Dermis microvascular lymphatic vessel endothelial cell (primary cell): ENCODE results near the gene UCK2. TPM values are rescaled to one million over a fixed set of nuclear protein-coding genes. Genes with fewer than 3 reads are reported as not detected.
"Not testable (repeated sequence)": the region's sequence is repeated elsewhere in the genome, so short reads cannot be mapped to it uniquely, and the experiment has no call there.

Experiments
- DNase-seq, 2 donors: peaks; one replicate each; pipeline versions ENCODE4 v3.0.0 to v3.0.0-alpha.2; 2010; ENCODE audit warnings: low read depth in 2 of 2
- total RNA-seq: library from RNA; depleted of rRNA; stranded (reverse); fragments of >200 nt; gene quantifications from 2 replicates; pipeline ENCODE4 v1.2.1, GENCODE V29; 2014

UCK2 gene
- total RNA-seq: 67.4 and 72.1 TPM in 2 replicates

DNA sequence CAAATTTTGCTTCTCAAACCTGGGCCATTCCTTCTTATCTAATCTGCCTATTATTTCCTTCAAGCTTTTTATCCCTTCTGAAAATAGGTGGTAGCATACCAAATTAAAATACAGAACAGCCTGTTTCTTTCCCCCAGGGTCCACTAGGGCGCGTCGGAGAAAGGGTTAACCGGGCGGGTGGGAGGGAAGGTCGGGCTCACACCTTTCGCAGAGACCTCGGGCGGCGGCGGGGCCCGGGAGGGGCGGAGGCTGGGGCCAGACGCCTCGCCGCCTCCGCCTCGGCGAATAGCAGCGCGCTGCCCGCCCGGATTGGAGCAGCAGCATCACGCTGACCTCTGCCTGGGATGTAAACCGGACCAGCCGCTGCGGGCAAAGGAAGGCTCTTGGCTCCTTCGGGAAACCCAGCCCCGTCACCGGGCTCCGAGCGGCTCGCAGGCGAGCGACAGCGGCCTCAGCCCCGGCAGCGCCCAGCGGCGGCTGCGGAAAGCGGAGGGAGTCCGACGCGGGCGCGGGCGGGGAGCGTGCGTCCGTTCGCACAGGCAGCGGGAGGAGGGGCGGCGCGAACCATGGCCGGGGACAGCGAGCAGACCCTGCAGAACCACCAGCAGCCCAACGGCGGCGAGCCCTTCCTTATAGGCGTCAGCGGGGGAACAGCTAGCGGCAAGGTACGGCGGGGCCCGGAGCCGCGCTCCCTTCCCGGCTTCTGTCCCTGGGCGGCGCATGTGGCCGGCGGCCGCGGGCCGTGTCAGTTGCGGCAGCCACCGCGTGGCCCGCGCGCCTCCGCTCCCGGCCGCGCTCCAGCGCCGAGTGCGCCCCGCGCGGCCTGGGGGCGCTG is at the start of gene UCK2:
UCK2 (plus strand) TSS at position 347 of the 835 bp plus-strand sequence; CDS start at position 567, 220 bp downstream.
- peak in 1 of 2 donors; percentile 85 for DNase-seq

DNA sequence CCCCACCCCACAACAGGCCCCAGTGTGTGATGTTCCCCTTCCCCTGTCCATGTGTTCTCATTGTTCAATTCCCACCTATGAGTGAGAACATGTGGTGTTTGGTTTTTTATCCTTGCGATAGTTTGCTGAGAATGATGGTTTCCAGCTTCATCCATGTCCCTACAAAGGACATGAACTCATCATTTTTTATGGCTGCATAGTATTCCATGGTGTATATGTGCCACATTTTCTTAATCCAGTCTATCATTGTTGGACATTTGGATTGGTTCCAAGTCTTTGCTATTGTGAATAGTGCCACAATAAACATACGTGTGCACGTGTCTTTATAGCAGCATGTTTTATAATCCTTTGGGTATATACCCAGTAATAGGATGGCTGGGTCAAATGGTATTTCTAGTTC is 49.2 kb upstream of the UCK2 start:
- not testable (repeated sequence) for DNase-seq

DNA sequence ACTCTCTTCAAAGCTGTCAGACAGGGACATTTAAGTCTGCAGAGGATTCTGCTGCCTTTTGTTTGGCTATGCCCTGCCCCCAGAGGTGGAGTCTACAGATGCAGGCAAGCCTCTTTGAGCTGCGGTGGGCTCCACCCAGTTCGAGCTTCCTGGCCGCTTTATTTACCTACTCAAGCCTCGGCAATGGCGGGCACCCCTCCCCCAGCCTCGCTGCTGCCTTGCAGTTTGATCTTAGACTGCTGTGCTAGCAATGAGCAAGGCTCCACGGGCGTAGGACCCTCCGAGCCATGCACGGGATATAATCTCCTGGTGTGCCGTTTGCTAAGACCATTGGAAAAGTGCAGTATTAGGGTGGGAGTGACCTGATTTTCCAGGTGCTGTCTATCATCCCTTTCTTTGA is 43.9 kb upstream of the UCK2 start:
- DNase-seq: not testable (repeated sequence)

DNA sequence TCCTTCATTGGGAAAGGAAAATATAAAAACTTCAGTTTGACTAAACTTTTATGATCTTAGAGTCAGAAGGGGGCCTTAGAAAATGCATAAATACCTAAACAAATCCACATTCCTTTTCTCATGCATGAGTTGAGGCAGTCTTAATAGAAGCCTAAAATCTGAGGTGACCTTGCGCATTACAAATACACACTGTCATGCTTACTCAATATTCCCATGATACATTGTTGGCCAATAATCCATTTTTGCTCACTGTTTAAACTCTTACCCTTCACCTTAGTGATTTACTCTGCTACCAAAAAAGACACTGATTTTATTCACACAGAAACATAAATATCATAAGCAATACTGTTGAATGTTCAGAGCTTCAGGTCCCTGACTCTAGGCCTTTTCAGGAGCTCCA is 39.7 kb upstream of the UCK2 start:
- DNase-seq: no peak

DNA sequence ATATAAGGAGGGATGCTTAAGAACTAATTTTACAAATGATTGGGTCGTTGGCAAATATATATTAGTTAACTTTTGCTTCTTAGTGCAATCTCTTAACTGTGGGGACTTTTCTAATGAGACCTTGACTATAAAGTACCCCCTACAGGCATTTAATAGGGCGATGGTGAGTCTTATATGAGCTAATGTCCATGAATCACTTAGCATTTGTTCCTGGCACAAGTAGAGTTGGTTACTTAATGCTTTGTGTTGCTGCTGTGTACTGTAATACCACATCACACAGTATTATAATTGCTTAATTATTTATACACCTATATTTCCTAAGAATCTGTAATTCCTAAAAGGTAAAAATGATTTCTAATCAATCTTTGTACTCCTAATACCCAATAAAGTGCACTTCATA is 33.5 kb upstream of the UCK2 start:
- no peak for DNase-seq

DNA sequence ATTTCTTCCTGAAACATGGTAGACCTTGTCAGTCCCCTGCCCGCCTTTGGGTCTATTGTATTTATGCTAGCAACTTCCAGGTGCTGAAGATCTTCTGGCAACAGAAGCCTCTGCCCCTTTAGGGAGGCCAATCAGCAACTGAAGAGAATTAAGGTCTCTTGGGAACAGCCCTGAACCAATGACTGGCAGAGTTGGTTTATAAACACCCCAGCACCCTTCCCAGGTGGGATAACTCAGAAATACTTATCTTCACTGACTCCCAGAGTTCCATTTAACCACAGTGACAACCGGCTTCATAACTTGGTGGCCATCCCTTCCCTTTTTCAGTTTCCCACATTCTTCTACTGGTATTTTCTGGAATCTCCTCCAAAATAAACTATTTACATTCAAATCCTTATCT is 31.5 kb upstream of the UCK2 start:
- no peak for DNase-seq

DNA sequence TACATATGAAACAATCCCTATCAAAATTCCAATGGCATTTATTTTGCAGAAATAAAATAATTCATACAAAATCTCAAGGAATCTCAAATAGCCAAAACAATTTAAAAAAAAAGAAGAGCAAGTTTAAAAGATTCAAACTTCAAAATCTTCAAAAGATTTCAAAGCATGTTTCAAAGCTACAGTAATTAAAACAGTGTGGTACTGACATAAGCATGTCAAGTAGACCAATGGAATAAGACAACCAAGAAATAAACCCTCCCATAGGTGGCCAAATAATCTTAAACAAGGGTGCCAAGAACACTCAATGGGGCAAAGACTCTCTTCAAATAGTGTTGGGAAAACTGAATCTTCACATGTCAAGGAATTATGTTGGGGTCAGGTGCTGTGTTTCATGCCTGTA is 28.0 kb upstream of the UCK2 start:
- DNase-seq: no peak

DNA sequence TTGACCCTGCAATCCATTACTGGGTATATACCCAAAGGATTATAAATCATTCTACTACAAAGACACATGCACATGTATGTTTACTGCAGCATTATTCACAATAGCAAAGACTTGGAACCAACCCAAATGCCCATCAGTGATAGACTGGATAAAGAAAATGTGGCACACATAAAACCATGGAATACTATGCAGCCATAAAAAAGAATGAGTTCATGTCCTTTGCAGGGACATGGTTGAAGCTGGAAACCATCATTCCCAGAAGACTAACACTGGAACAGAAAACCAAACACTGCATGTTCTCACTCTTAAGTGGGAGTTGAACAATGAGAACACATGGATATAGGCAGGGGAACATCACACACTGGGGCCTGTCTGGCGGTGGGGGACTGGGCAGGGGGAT is 22.9 kb upstream of the UCK2 start:
- not testable (repeated sequence) for DNase-seq

DNA sequence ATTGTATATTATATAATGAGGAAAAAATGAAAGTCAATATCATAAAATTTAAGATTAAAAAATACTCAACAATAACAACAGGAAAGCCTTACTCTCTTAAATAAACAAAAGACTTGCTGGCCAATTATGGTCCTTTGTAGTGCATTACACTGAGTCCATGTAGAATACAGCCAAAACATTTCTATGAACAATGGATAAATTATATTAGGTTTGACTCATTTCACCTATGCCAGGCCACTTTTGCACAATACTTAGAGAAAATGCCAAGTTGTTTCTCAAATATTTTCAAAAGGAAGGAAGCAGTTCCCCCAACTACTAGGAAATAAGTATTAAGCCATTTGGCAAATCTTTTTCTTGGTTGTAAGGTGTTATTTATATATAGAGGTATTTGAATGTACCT is 19.8 kb upstream of the UCK2 start:
- peak in 1 of 2 donors; percentile 56 for DNase-seq

DNA sequence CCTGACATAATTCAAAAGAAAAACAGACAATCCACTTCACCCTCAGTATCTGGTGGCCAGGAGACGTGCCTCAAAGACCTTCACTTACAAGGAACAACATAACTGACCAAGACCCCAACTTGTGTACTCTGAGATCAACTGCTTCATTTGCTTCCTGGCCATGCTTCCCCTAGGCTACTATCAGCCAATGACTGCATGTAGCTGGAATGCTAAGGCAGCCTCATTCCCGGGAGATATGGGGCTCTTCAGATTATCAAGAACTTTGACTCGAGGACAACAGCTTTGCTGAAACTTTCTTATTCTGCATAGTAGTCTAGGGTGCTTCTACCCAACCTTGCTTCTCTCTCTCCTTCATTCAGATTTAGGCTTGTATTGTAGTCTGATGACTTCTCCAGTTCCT is 11.7 kb upstream of the UCK2 start:
- no peak for DNase-seq

DNA sequence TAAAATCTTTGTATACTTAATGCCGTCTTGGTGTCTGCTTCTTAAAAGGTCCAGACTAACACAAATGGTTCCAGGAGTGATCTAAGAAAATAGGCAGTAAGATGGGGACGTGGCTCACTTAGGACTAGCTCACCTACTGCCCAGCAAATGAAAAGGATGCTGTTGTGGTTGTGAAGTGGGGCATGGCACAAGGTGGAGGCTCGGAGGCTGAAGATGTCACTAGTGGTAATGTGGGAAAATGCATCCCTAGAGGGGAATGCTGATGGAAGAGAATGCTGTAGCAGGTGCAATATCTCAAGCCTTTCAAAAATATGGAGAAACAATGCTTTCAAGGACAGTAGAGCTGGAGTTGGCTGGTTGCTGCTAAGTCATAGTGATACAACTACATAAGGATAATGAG is 11.3 kb upstream of the UCK2 start:
- DNase-seq: no peak

DNA sequence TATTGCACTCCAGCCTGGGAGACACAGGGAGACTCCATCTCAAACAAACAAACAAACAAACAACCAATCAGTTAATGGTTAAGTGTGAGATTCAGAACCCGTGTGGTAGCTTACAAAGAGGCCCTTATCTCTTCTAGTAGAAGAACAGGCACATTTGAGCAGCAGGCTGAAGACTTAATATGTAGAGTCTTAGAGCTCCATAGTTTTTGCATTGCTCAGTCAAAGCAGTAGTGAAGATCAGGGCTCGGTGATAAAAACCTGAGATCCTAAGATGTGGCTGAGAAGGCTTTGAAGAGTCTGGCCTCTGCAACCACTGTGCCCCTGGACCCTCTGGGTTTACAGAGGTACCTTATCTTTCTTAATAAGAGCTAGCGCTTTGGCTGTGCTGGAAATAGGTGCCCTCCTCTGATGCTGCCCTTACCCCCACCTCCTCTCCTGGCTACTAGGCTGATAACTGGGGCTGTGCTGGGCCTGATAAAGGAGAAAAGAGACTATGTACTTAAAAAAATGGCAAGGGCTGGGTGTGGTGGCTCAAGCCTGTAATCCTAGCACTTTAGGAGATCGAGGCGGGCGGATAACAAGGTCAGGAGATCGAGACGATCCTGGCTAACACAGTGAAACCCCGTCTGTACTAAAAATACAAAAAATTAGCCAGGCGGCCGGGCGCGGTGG is 10.5 kb upstream of the UCK2 start:
- DNase-seq: no peak

DNA sequence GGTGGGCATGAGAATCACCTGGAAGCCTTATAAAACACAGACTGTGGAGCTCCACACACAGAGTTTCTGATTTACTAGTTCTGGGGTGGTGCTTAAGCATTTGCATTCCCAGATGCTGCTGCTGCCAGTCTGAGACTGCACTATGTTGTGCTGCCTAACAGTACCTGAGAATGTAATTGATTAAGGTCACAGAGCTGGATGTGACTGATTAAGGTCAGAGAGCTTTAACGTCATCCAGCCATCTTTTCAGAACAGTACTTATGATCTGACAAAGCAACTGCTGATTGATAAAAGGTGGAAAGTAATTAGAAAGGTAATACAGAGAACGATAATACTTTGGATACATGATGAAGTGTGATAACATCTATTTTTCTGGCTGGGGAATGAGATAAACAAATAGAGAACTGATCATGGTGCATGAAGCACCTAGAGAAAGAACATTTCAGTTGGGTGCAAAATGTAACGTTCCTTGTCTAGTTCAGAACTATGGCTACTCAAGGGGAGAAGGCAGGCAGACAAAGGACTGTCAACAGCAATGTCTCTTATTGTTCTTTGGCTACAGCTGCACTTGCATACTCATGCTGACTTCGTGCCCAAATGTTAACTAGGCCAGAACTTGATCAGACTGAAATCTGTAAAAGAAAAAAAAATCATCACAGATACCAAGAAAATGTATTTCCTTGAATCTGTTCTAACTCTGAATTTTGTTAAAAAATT is 3.7 kb upstream of the UCK2 start:
- DNase-seq: no peak

DNA sequence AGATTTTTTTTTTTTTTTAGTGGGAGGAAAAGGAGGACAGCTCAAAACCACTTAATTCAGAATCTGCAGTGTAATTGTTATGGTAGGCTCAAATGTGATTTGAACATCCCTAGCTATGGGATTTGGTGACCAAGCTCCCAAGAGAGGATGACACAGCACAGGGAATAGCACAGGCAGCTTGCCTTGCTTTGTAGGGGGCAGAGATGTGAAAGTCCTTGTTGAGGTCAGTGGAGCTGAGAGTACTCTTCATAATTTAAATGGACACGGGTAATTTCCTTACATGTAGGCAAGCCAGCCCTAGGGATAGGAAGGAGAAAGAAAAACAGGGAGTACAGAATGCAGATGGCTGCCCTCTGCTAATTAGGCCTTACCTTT is 3.2 kb upstream of the UCK2 start:
- DNase-seq: no peak

DNA sequence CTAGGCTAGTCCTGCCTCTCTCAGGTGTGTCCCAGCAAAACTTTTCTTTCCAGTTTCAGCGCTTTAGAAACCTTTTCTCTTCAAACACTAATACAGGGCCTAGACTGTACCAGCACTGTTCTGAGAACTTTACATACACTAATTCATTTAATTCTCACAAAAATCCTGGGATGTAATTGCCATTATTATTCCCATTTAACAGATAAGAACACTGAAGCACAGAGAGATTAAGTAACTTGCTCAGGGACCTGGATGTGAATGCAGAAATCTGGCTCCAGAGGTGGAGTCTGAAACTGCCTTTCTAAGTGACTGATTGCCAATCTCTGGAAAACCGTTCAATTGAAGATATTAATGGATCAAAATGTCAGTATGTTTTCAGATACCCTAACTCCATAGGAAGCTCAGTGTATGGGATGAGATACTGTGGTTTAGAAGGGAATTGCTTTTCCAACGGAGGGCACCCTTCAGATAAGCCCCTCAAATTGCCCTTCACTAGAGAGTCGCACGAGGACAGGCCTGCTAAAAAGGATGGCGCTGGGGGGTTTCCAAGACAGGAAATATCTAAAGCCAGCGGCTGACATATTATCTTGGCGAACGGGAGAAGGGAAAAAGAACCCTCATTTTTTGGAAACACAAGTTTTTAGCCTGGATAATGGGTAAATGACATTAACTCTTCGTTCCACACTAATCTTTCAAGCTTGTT is 698 bp upstream of the UCK2 start:
- DNase-seq: no peak

DNA sequence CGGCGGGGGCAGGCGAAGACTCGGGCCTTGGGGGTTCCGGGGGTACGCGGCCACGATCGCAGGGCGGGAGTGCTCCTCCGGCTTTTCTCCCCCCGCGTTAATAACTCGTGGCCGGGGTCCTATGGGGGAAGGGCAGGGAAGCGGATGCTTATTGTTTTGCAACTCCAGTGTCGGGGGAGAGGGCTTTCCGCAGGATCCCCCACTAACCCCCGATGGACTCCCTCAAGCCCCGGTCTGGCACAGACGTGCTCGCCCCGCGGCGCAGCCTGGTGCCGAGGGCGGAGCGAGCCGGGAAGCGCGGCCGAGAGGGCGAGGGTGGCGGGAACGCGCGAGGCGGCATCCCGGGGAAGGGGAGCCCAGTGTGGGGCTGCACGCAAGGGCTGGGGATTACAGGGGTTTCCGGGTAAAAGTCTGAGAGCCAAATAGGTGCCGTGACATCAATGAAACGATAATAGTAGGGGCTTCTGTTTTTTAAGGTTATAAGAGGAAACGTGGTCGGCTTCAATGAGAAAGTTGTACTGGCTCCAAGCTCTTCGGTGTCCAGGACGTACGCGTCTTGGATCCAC is 772 bp downstream of the UCK2 start:
- DNase-seq: peak in 1 of 2 donors; percentile 41

DNA sequence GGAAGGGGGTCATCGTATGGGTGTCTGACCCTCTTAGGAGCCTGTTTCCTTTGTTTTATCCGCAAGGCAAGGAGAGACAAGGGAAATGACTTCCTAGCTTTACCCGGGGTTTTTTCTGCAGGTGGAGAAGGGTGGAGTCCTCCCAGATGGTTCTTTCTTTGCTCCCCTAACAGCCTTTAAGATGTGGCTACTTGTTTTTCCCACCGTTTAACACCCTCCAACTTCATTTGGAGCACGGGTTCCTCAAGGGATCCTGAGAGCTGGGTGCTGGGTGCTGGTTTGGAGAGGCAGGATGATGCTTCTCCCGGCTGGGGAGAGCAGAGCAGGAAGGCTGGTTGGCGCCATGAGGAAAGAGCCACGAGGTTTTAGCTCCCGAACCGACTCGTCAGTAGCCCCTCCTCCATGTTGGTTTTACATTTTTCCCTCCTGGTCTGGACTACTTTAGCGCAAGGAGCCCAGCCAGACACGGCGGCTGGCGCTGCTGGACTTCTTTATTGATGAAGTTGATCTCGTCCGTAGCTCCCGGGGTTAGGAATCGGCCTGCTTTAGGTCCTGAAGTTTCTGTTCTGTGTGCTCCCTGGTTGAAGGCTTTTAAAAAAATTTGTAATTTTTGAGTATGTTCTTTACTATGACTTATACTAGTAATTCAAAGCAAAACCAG is 1.4 kb downstream of the UCK2 start:
- peak; percentile 64 to 88 for DNase-seq

DNA sequence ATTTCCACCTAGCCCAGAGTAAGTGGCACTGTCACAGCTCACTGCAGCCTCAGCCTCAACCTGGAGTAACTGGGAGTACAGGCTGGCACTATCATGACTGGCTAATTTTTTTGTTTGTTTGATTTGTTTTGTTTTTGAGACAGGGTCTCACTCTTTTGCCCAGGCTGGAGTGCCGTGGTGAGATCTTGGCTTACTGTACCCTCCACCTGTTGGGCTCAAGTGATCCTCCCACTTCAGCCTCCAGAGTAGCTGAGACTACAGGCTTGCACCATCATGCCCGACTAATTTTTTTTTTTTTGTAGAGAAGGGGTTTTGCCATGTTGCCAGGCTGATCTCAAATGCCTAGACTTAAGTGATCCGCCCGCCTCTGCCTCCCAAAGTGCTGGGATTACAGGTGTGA is 2.5 kb downstream of the UCK2 start:
- no peak for DNase-seq

DNA sequence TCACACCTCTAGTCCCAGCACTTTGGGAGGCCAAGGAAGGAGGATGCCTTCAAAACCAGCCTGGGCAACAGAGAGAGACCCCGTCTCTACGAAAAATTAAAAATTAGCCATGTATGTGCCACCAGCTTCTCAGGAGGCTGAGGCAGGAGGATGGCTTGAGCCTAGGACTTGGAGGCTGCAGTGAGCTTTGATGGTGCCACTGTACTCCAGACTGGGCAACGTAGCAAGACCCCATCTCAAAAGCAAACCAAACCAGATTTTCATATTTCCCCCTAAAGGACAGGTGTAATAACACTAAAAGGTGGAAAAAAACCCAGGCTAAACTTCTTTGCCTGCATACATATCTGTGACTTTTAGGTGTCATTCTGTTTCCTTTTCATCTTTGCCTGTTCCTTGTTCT is 3.7 kb downstream of the UCK2 start:
- DNase-seq: no peak

DNA sequence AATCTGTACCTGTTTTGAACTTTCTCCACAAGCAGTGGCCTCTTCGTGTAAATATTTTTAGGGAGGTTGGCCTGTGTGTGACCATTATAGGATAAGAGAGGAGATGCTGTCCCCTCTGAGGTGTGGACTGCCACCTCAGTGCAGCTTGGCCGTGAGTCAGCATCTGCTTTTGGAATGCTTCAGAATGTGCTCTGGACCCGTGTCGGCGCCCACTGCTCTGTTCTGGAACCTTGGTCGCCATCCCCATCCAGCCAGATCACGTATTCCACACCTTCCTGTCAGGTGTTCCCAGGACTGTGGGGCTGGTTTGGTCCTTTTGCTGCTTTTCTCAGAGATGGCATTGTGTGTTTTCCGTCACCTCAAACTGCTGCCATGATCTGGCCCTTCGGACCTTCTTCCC is 5.5 kb downstream of the UCK2 start:
- no peak for DNase-seq

DNA sequence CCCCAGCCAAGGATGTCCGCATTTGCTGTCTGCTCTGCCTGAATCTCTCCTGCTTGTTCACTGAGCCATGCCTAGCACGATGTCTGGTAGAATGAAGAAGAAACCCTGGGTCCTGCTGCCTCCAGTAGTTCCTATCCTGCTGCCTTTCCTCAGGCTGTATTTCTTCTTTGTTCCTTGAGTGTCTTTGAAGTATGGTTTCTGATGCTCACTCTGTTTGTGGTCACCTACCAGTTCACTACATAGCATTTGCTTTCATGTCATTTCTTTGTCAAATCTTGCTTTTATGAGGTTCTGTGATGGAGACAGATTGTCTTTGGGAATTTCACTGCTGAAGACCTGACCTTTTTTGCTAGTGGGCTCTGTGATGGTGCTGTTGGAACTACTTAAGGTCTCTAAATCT is 5.9 kb downstream of the UCK2 start:
- DNase-seq: no peak
